GM18498 (cell line): ENCODE measurements around the gene LDLRAP1.

Experiments used
- ATAC-seq: cut with Tn5 transposase; IDR thresholded peaks from one replicate; pipeline ENCODE4 v1.9.1; 2021; ENCODE audit warnings: mild to moderate bottlenecking, moderate library complexity; ENCODE audit not compliant: unreplicated experiment

The LDLRAP1 gene

GRCh38 chr1:25560788-25561187 lies 17.4 kb downstream of the LDLRAP1 start:
- no peak for ATAC-seq

DNA sequence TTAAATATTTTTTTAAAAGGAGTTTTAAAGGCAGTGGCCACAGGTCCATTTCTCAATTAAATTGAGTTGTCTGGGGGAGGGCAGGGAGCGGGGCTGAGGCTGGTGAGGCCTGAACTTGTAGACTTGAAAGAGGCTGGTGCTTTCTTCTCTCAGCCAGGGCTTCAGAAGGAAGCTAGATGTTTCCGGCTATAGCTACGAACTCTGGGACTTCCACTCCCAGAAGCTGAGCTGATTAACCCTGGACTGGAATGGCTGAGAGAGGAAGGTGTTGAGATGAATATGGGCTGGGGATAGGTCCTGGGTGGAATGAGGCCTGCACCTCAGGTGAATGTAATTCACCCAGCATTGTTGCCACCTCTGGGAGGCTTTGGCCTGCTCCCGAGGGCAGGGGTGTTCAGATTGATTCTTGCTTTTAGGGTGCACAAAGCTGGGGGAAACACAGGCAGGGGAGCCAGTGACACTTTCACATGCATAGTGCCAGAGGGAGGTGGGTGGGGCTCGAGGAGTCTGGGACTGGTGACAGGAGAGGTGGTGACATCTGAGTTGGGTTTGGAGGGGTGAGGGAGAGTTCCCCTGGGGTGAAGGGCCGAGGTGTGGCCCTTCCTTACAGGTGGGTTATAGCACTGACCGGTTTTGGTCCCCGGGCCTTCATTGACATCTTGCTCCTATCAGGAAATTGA lies 18.2 kb downstream of the LDLRAP1 start:
- ATAC-seq: no peak

DNA sequence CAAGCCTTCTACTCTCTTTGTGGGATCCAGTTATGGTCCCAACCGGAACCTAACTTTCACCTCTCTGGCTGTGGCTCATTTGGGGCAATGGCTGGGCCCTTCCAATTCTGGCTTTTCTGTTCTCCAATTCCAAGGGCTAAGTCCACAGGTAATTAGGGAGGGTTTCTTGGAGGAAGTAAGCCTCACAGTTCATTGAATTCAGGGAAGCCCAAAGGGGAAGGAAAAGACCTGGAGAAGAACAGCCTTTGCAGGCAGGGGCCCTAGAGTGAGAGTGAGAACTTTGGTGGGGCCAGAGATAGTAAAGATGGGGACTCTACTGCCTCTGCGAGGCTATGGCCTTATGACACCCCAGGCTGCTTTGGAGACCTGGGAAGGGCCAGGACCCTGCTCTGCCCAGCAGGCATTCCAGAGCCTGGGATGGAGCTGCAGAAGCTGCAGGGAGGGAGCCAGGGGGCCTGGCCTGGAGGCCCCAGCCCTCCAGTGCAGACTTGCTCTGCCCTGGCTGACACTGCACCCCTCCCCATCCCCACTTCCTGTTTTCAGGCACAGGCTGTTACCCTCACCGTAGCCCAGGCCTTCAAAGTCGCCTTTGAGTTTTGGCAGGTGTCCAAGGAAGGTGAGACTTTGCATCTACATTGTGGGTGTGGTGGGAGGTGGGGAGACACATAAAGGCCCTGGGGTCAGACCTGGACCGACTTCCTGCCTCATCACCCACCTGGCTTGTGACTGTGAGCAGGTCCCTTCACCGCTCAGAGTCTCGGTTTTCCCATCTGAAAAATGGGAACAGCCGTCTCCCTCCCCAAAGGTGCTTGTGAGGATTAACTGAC lies 18.9 kb downstream of the LDLRAP1 start:
- ATAC-seq: peak; percentile 84

- no peak for ATAC-seq
Measured at GRCh38 chr1:25562928-25563283, 19.5 kb downstream of the LDLRAP1 start.

GRCh38 chr1:25563330-25564215 lies 20.2 kb downstream of the LDLRAP1 start:
- ATAC-seq: no peak

DNA sequence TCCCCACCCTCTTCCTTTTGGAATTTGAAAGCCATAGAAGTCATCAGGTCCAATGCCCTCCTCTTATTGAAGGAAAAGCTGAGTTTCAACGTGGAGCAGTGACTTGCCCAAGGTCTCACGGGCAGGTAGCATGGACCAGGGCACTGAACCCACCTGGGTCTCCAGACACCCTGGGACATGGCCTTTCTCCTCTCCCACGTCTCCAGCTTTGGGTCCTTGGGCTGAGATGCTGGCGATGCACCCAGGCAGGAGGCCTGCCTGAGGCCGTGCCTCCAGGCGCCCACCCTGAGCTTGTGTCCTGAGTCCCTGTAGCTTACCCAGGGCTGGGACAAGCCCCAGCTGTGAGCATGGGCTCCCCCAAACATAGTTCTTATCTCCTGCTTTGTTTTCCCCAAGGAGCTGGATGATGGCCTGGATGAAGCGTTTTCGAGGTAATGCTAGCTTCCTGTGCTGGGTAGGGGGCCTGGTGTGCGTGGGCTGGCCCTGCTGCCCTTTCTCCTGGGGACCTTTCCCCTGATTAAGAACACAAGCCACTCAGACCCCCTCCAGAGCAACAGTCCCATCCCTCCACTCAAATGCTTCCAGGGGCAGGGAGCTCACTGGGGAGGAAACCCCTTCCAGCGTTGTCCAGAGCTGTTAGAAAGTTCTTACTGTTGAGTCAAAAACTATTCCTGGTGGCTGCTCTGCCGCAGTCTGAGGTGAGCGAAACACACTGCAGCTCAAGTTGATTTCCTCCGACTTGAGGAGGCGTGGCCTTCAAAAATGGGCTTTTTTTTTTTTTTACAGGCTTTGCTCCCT lies 21.6 kb downstream of the LDLRAP1 start:
- ATAC-seq: no peak

- ATAC-seq: no peak
Measured at GRCh38 chr1:25565626-25566025, 22.2 kb downstream of the LDLRAP1 start.

DNA sequence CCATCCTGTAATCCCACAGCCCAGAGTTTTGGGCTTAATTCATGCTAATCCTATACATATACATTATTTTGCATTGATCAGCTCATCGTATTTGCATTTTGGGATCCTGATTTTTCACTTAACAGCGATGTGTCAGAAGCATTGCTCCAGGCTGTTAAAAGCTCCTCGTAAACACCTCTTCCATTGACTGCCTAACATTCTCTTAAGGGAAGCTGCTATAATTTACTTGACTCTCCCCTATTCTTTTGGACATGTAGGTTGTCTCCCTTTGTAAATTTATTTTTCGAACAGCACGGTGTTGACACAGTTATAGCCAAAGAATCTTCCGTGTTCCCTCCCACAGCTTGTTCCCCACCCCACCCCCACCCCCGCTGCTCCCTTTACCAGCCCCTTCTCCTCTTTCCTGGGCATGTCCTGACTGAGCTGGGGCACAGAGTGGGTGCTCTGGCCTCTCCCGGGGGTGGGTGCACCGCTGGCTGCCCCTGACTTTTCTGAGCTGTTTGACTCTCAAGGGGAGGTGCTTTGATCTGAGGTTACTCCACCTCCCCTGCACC lies 22.8 kb downstream of the LDLRAP1 start:
- no peak for ATAC-seq

- no peak for ATAC-seq
Measured at GRCh38 chr1:25566730-25567341, 23.4 kb downstream of the LDLRAP1 start.

DNA sequence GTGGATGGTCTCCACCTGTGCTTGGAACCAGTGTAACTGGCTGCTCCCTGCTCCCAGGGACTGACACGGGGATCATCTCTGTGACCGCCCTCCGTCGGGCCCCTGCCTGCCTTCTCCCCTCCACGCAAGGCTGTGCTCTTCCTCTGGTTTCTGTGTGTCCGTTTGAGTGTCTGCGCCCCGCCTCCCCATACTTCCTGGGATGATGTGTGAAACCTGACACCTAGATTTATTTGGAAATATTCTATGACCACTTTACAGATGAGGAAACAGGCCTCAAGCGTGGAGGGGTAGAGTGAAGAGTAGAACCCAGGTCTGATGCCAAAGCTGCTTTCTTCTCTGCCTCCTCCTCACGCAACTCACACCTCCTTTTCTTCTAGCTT lies 24.3 kb downstream of the LDLRAP1 start:
- ATAC-seq: no peak

GRCh38 chr1:25568090-25568833 lies 24.9 kb downstream of the LDLRAP1 start:
- ATAC-seq: no peak

DNA sequence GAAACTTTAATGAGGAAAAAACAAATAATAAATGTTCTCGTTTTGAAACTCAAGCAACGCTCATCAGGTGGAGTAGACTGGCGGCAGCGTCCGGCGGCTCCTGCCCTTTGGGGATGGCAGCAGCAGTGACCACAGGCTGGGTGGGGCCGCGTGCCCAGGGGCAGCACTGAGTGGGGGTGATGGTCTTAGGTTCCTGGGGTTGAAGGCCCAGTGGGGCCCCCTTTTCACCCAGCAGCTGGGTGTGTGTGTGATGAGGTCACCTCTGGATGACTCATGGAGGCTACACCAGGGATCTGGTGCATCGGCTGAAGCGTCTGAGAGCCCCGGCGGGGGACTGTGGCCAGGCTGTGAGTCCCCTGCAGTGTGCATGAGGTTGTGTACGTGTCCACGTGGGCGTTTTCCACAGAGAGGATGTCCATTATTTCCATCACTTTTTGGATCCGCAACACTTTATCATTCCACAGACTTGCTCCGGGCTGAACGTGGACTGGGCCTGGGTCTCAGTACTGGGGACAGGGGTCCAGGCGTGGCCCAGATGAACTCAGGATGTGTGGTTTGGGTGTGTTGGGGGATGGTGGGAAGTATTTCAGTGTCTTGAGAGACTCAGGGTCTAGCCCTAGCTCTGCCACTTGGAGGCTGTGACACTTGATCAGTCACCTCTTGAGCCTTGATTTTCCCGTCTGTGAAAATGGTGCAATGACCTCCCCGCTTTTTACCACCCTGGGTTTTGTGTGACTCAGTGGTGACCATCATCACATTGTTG lies 25.6 kb downstream of the LDLRAP1 start:
- no peak for ATAC-seq

DNA sequence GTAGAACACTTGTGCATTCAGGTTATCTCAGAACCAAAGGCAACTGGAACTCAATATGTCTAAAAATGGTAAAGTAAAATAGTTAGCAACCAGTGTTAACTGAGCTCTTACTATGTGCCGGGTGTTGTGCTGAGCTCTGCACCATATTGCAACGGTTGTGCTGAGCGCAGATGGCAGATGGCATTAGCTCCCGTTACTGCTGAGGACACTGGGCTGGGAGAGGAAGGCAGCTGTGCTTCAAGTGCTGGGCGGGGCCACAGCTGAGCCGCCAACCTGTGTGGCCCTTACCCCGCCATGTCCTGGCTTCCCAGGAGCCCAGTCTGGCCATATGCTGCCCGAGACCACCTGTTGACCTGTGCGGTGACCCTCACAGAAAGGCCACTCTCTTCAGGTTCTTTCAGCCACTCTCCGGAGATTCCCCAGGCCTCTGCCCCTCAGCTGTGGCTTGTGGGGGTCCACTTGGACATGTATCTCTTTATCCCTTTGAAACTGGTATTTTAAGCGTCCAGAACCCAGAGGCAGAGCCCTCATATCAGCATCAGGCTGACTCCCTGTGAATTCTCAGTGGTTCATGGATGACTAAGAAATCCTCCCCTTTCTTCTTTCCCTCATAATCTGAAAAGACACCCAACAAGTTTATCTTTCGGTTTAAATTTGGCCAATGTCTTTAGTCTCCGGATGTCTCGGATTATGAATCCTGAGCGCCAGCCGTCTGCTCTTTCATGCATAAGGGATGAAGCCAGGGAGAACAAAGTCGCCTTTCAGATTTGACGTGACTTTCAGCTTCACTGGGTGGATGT lies 26.4 kb downstream of the LDLRAP1 start:
- no peak for ATAC-seq

- no peak for ATAC-seq
Measured at GRCh38 chr1:25570798-25571521, 27.6 kb downstream of the LDLRAP1 start.

- no peak for ATAC-seq
Measured at GRCh38 chr1:25571522-25571970, 28.1 kb downstream of the LDLRAP1 start.

DNA sequence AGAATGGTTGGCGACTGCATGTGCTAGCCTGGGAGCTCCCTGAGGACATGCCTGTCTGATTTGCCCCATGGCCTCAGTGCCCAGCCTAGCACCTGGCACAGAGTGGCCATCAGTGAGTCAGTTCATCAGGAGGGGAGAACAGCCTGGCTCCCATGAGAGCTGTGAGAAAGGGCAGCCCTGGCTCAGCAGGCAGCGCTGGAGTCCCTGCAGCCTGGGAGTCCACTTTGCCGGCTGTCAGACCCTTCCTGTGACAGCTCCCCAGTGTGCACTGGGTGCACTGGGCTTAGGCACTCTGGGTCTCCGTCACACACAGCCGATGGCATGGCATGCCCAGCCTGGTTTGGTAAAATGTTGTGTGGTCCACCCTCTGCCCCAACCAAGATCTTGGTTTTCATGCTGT lies 28.7 kb downstream of the LDLRAP1 start:
- ATAC-seq: no peak
